Activated CD8-positive, alpha-beta T cell treated with anti-CD3 and anti-CD28 coated beads for 36 hours (primary cell): ENCODE measurements around the gene ASTN2. TPM values are rescaled to one million over a fixed set of nuclear protein-coding genes. Genes with fewer than 3 reads are reported as not detected.

Experiments used
- ATAC-seq: fragments of 200-7000 bp; cut with Tn5 transposase; one replicate; pipeline ENCODE4 v1.10.0; 2021; ENCODE audit warnings: mild to moderate bottlenecking, moderate library complexity
- CTCF ChIA-PET: fragments of 350-600 bp; sonication (Branson Sonifier 250); formaldehyde crosslinking; loops from one replicate; lab custom pipeline; 2021; ENCODE audit warnings: antibody characterized with exemption; lab: Charles Lee
- POLR2A ChIA-PET: fragments of 350-600 bp; sonication (Branson Sonifier 250); formaldehyde crosslinking; loops from one replicate; lab custom pipeline; 2021; ENCODE audit warnings: antibody characterized with exemption; lab: Charles Lee
- DNase-seq: peaks from one replicate; pipeline ENCODE4 v3.0.0-alpha.2; 2020
- H3K27ac Mint-ChIP-seq: one replicate; pipeline ENCODE4 v1.8.0; 2021; ENCODE audit warnings: mild to moderate bottlenecking, mixed read lengths
- H3K27me3 Mint-ChIP-seq: one replicate; pipeline ENCODE4 v1.8.0; 2021; ENCODE audit warnings: mixed read lengths
- H3K36me3 Mint-ChIP-seq: one replicate; pipeline ENCODE4 v1.8.0; 2021; ENCODE audit warnings: low read depth, mixed read lengths
- H3K4me1 Mint-ChIP-seq: one replicate; pipeline ENCODE4 v1.8.0; 2021; ENCODE audit warnings: low read depth, mixed read lengths
- H3K4me3 Mint-ChIP-seq: one replicate; pipeline ENCODE4 v1.8.0; 2021; ENCODE audit warnings: mild to moderate bottlenecking, moderate library complexity, mixed read lengths
- H3K9me3 Mint-ChIP-seq: one replicate; pipeline ENCODE4 v1.8.0; 2021; ENCODE audit warnings: mixed read lengths
- CTCF ChIP-seq: fragments of 200-600 bp; IDR thresholded peaks from one replicate; pipeline ENCODE4 v1.8.0; 2022; ENCODE audit warnings: antibody characterized with exemption, mild to moderate bottlenecking
- intact Hi-C: fragments of 100-400 bp; cut with micrococcal nuclease; formaldehyde crosslinking; loops from one replicate; pipeline ENCODE4 v1.10.0; 2022
- total RNA-seq, 2 experiments: library from RNA; stranded (reverse); gene quantifications; one replicate each; pipeline ENCODE4 v1.2.3, GENCODE V29; 2021

Gene ASTN2
- total RNA-seq, 2 experiments from 2014 or later = 5.2 to 5.7 TPM

- Mint-ChIP-seq H3K4me1 (no peaks in the 10 kb centered on the region), H3K27me3 (no peaks in the 10 kb centered on the region), H3K27ac (no peak overlapping the region), H3K4me3 (no peak overlapping the region), H3K9me3 (no peaks in the 10 kb centered on the region), H3K36me3 (no peaks in the 10 kb centered on the region)
- ChIA-PET CTCF (no interaction called here), POLR2A (no interaction called here)
- DNase-seq (no peak), ATAC-seq (no peak)
- no peak for TF ChIP-seq CTCF
- intact Hi-C loops = no loop called here
Observed at GRCh38 chr9:116558818-116559540, 855.9 kb downstream of the ASTN2 start.

- no peaks in the 10 kb centered on the region for H3K4me1 Mint-ChIP-seq
- intact Hi-C loops = no loop called here
- H3K4me3 Mint-ChIP-seq = no peak overlapping the region
- POLR2A ChIA-PET = no interaction called here
- no peaks in the 10 kb centered on the region for H3K36me3 Mint-ChIP-seq
- ATAC-seq (no peak), DNase-seq (no peak)
- H3K9me3 Mint-ChIP-seq = no peaks in the 10 kb centered on the region
- H3K27ac Mint-ChIP-seq = no peak overlapping the region
- no peaks in the 10 kb centered on the region for H3K27me3 Mint-ChIP-seq
- no peak for TF ChIP-seq CTCF
- CTCF ChIA-PET = interaction anchor here (0.9 kb wide), 1 partner anchor 13 kb away, joined by 3 read pairs; no protein-coding TSS in a partner anchor
Observed at GRCh38 chr9:116558035-116558434, 856.8 kb downstream of the ASTN2 start.

- intact Hi-C loops = no loop called here
- no peak for TF ChIP-seq CTCF
- H3K9me3 Mint-ChIP-seq = no peaks in the 10 kb centered on the region
Observed at GRCh38 chr9:116555556-116556155, 859.2 kb downstream of the ASTN2 start.

GRCh38 chr9:116555119-116555518, 859.7 kb downstream of the ASTN2 start:
- H3K9me3 Mint-ChIP-seq = no peaks in the 10 kb centered on the region
- CTCF ChIA-PET = no interaction called here
- ATAC-seq (no peak), DNase-seq (no peak)
- POLR2A ChIA-PET = no interaction called here
- TF ChIP-seq CTCF = no peak
- no peak overlapping the region for H3K27ac Mint-ChIP-seq
- H3K27me3 Mint-ChIP-seq = no peaks in the 10 kb centered on the region
- H3K4me3 Mint-ChIP-seq = no peak overlapping the region
- H3K4me1 Mint-ChIP-seq = no peaks in the 10 kb centered on the region
- H3K36me3 Mint-ChIP-seq = no peaks in the 10 kb centered on the region
- intact Hi-C loops = no loop called here

More at GRCh38 chr9:116555556-116556155, 859.2 kb downstream of the ASTN2 start:
- Mint-ChIP-seq H3K27ac (no peak overlapping the region), H3K36me3 (no peaks in the 10 kb centered on the region), H3K27me3 (no peaks in the 10 kb centered on the region), H3K4me1 (no peaks in the 10 kb centered on the region), H3K4me3 (no peak overlapping the region)
- ATAC-seq (no peak), DNase-seq (no peak)
- ChIA-PET POLR2A (no interaction called here), CTCF (no interaction called here)

- ChIA-PET POLR2A (no interaction called here), CTCF (no interaction called here)
- no peak for DNase-seq
- H3K9me3 Mint-ChIP-seq = no peaks in the 10 kb centered on the region
- intact Hi-C loops = no loop called here
- no peak for ATAC-seq
- H3K4me3 Mint-ChIP-seq = no peak overlapping the region
- no peak overlapping the region for H3K27ac Mint-ChIP-seq
- peaks cover 2% of the 10 kb centered on the region for H3K36me3 Mint-ChIP-seq
- TF ChIP-seq CTCF = no peak
- no peaks in the 10 kb centered on the region for H3K27me3 Mint-ChIP-seq
- peaks cover 4% of the 10 kb centered on the region for H3K4me1 Mint-ChIP-seq
Observed at GRCh38 chr9:116550696-116551436, 864.0 kb downstream of the ASTN2 start.
